Pancreas (tissue), 10 donors: ENCODE results near the gene IL15. TPM values are rescaled to one million over a fixed set of nuclear protein-coding genes. Genes with fewer than 3 reads are reported as not detected.
A peak's percentile ranks its signal among the peaks of the same experiment; 100 is the strongest.

ENCODE experiments used
- ATAC-seq, 4 donors: fragments of 200-7000 bp; cut with Tn5 transposase; one replicate each; pipeline versions ENCODE4 v1.8.0 to v1.9.1; 2020; ENCODE audit warnings: mild to moderate bottlenecking in 4 of 4, moderate library complexity in 4 of 4
- DNase-seq, 6 donors: peaks; one replicate each; pipeline ENCODE4 v3.0.0-alpha.2; 2020
- FAIRE-seq: peaks from 2 replicates; lab custom pipeline; 2012; peaks lifted over from hg19 to GRCh38; lab: Jason Lieb, UNC
- H3K27ac ChIP-seq, 4 donors: fragments of 200-600 bp; sonication (generic); 1 replicate in 3 of 4; 2 replicates in 1 of 4; pipeline versions ENCODE4 v1.5.0 to v1.8.0; 2020
- H3K27me3 ChIP-seq, 4 donors: fragments of 200-600 bp; one replicate each; pipeline ENCODE4 v1.8.0; 2021
- H3K36me3 ChIP-seq, 3 donors: fragments of 200-600 bp; sonication (generic) in 1 of 3; one replicate each; pipeline versions ENCODE4 v1.5.0 to v1.8.0; 2020 to 2021
- H3K4me1 ChIP-seq, 3 donors: fragments of 200-600 bp; one replicate each; pipeline ENCODE4 v1.8.0; 2021
- H3K4me3 ChIP-seq, 4 donors: fragments of 200-600 bp; sonication (generic) in 2 of 4; one replicate each; pipeline versions ENCODE4 v1.5.0 to v1.8.0; 2020 to 2021
- H3K9me3 ChIP-seq, 4 donors: fragments of 200-600 bp; one replicate each; pipeline ENCODE4 v1.8.0; 2021
- CTCF ChIP-seq, 4 donors: fragments of 200-600 bp; sonication (generic) in 3 of 4; IDR thresholded peaks; one replicate each; pipeline versions ENCODE4 v1.5.0 to v1.8.0; 2021; ENCODE audit warnings: antibody characterized with exemption in 4 of 4
- WGBS, 2 donors: extraction: QIAGEN DNeasy Blood & Tissue Kit; methylation state at CpG; one replicate each; pipeline ENCODE4 v1.1.7; 2013; 5-methylcytosine and 5-hydroxymethylcytosine counted together
- intact Hi-C, 3 donors: fragments of 100-400 bp; cut with DNase I; formaldehyde crosslinking; loops; one replicate each; pipeline versions ENCODE4 v1.11.1 to v1.14.2; 2022
- polyA plus RNA-seq, 2 donors: library from polyadenylated mRNA; stranded (reverse); fragments of 200-250 nt; gene quantifications; one replicate each; pipeline ENCODE4 v1.2.3, GENCODE V29; 2013
- total RNA-seq, 6 donors: library from RNA; stranded (reverse); fragmentation: NEBNext Ultra II Directional in 4 of 6; extraction: Animal tissue kit (Norgen Biotek cat#: 25700) in 4 of 6; gene quantifications; one replicate each; pipeline versions ENCODE4 v1.2.1 to v1.2.4, GENCODE V29; 2021 to 2023
- donor health status: healthy with polysubstance abuse.
- donor health status: DM: no; HTN: no; CAD: no; lungs with moderate emphysema.
- donor health status: DM: no; HTN: no; CAD: no.
- donor health status: control.
- donor health status: control.
- donor health status: Bipolar disorder and iron deficiency.
- donor health status: DM: yes; HTN: yes; CAD: no.
- donor health status: DM: no; HTN: no; CAD: no.
- donor health status: DM: no; HTN: no; CAD: no.
- donor health status: DM: yes; HTN: yes; CAD: no.

The IL15 gene
- total and polyA plus RNA-seq, 8 donors = 0.44 to 4.0 (median 2.2) TPM

GRCh38 chr4:141692081-141692480 is 55.7 kb downstream of the IL15 start:
- no peak for FAIRE-seq

DNA sequence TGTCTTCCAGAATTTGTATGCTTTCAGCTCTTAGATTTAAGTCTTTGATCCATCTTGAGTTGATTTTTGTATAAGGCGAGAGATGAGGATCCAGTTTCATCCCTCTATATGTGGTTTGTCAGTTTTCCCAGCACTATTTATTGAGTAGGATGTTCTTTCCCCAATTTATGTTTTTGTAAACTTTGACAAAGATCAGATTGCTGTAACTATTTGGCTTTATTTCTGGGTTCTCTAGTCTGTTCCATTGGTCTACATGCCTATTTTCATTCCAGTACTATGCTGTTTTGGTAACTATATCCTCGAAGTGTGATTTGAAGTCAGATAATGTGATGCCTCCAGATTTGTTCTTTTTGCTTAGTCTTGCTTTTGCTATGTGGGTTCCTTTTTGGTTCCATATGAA is 60.7 kb downstream of the IL15 start:
- Histone ChIP-seq H3K4me1 (no peaks in the 10 kb centered on the region), H3K27me3 (no peaks in the 10 kb centered on the region), H3K9me3 (no peaks in the 10 kb centered on the region), H3K4me3 (no peak overlapping the region), H3K36me3 (no peaks in the 10 kb centered on the region), H3K27ac (no peak overlapping the region)
- DNase-seq (no peak), ATAC-seq (no peak), FAIRE-seq (no peak)
- TF ChIP-seq CTCF (IDR thresholded peaks at IDR 0.05) = no peak
- intact Hi-C loops = no loop called here
- 85 to 91% methylated on average over 2 of the region's 2 CpGs for WGBS, 2 donors

More at GRCh38 chr4:141692081-141692480, 55.7 kb downstream of the IL15 start:
- no peaks in the 10 kb centered on the region for H3K36me3 ChIP-seq
- intact Hi-C loops = no loop called here
- H3K4me1 ChIP-seq = peaks cover 0 to 3% (median 0%) of the 10 kb centered on the region in 3 donors
- ATAC-seq (no peak), DNase-seq (no peak)
- no peaks in the 10 kb centered on the region for H3K27me3 ChIP-seq
- no peak for TF ChIP-seq CTCF (IDR thresholded peaks at IDR 0.05)
- H3K4me3 ChIP-seq = no peak overlapping the region
- H3K27ac ChIP-seq = no peak overlapping the region
- H3K9me3 ChIP-seq = no peaks in the 10 kb centered on the region
- 78 to 83% methylated on average over 2 of the region's 2 CpGs for WGBS, 2 donors

- H3K4me1 ChIP-seq = no peaks in the 10 kb centered on the region
- no peak for TF ChIP-seq CTCF (IDR thresholded peaks at IDR 0.05)
- no peak overlapping the region for H3K27ac ChIP-seq
- H3K4me3 ChIP-seq = no peak overlapping the region
- intact Hi-C loops = no loop called here
- no peaks in the 10 kb centered on the region for H3K36me3 ChIP-seq
- no peaks in the 10 kb centered on the region for H3K9me3 ChIP-seq
- H3K27me3 ChIP-seq = no peaks in the 10 kb centered on the region
- DNase-seq = peak in 1 of 6 donors; percentile 29
- 95 to 98% methylated on average over 3 of the region's 3 CpGs for WGBS, 2 donors
- no peak for ATAC-seq
- no peak for FAIRE-seq
Measured at GRCh38 chr4:141702472-141703182, 66.2 kb downstream of the IL15 start.

GRCh38 chr4:141703497-141703896 is 67.1 kb downstream of the IL15 start:
- intact Hi-C loops = no loop called here

More at GRCh38 chr4:141703497-141703896, 67.1 kb downstream of the IL15 start:
- no peak overlapping the region for H3K4me3 ChIP-seq
- no peak overlapping the region for H3K27ac ChIP-seq
- DNase-seq = no peak
- H3K4me1 ChIP-seq = no peaks in the 10 kb centered on the region
- H3K27me3 ChIP-seq = no peaks in the 10 kb centered on the region
- ATAC-seq = no peak
- no peak for TF ChIP-seq CTCF (IDR thresholded peaks at IDR 0.05)
- 77 to 91% methylated on average over 2 of the region's 2 CpGs for WGBS, 2 donors
- H3K9me3 ChIP-seq = no peaks in the 10 kb centered on the region
- no peak for FAIRE-seq
- no peaks in the 10 kb centered on the region for H3K36me3 ChIP-seq
